Measurements from ENCODE around the gene C4orf54. TPM values are rescaled to one million over a fixed set of nuclear protein-coding genes. Genes with fewer than 3 reads are reported as not detected.

The C4orf54 gene
- total RNA-seq, 2 donors from 2014 or later, result 0.08 TPM; not detected in 1

GRCh38 chr4:99653916-99654315 is 3.7 kb downstream of the C4orf54 start:
- ATAC-seq, result no peak
- DNase-seq, result no peak
- intact Hi-C loops (cut with DNase I, micrococcal nuclease), result no loop called here

- ATAC-seq (no peak), DNase-seq (no peak)
- intact Hi-C loops (cut with DNase I, micrococcal nuclease), result no loop called here
Observed at GRCh38 chr4:99652596-99653436, 4.8 kb downstream of the C4orf54 start.

GRCh38 chr4:99651811-99652485 is 5.7 kb downstream of the C4orf54 start:
- ATAC-seq (no peak), DNase-seq (no peak)
- intact Hi-C loops (cut with DNase I, micrococcal nuclease), result no loop called here

GRCh38 chr4:99651016-99651769 is 6.4 kb downstream of the C4orf54 start:
- DNase-seq, result no peak
- intact Hi-C loops (cut with DNase I, micrococcal nuclease), result no loop called here
- ATAC-seq, result no peak

GRCh38 chr4:99649778-99650177 is 7.8 kb downstream of the C4orf54 start:
- no peak for DNase-seq
- intact Hi-C loops (cut with DNase I, micrococcal nuclease), result no loop called here
- no peak for ATAC-seq

- intact Hi-C loops (cut with DNase I, micrococcal nuclease), result no loop called here
- ATAC-seq (no peak), DNase-seq (no peak)
Observed at GRCh38 chr4:99649208-99649607, 8.4 kb downstream of the C4orf54 start.

- ATAC-seq (no peak), DNase-seq (no peak)
- intact Hi-C loops (cut with DNase I, micrococcal nuclease), result no loop called here
Observed at GRCh38 chr4:99648321-99648720, 9.3 kb downstream of the C4orf54 start.

GRCh38 chr4:99647071-99647470 is 10.6 kb downstream of the C4orf54 start:
- ATAC-seq, result no peak

GRCh38 chr4:99645638-99646037 is 12.0 kb downstream of the C4orf54 start:
- no peak for ATAC-seq
- intact Hi-C loops (cut with DNase I, micrococcal nuclease), result no loop called here
- no peak for DNase-seq

More at GRCh38 chr4:99647071-99647470, 10.6 kb downstream of the C4orf54 start:
- intact Hi-C loops (cut with DNase I, micrococcal nuclease), result no loop called here
- DNase-seq, result no peak

- intact Hi-C loops (cut with DNase I, micrococcal nuclease), result no loop called here
- ATAC-seq (no peak), DNase-seq (no peak)
Observed at GRCh38 chr4:99645036-99645435, 12.6 kb downstream of the C4orf54 start.

- no peak for DNase-seq
- intact Hi-C loops (cut with DNase I, micrococcal nuclease), result no loop called here
- no peak for ATAC-seq
Observed at GRCh38 chr4:99644453-99644852, 13.2 kb downstream of the C4orf54 start.

- ATAC-seq (no peak), DNase-seq (no peak)
- intact Hi-C loops (cut with DNase I, micrococcal nuclease), result no loop called here
Observed at GRCh38 chr4:99642725-99643489, 14.7 kb downstream of the C4orf54 start.

GRCh38 chr4:99640676-99641075 is 17.0 kb downstream of the C4orf54 start:
- intact Hi-C loops (cut with DNase I, micrococcal nuclease), result no loop called here
- DNase-seq, result no peak
- no peak for ATAC-seq

- ATAC-seq, result no peak
- intact Hi-C loops (cut with DNase I, micrococcal nuclease), result no loop called here
- DNase-seq, result no peak
Observed at GRCh38 chr4:99637174-99637573, 20.5 kb downstream of the C4orf54 start.

GRCh38 chr4:99636422-99636821 is 21.2 kb downstream of the C4orf54 start:
- no peak for DNase-seq
- intact Hi-C loops (cut with DNase I, micrococcal nuclease), result no loop called here

GRCh38 chr4:99635601-99636000 is 22.0 kb downstream of the C4orf54 start:
- no peak for DNase-seq
- no peak for ATAC-seq
- intact Hi-C loops (cut with DNase I, micrococcal nuclease), result no loop called here

More at GRCh38 chr4:99636422-99636821, 21.2 kb downstream of the C4orf54 start:
- ATAC-seq, result no peak

- DNase-seq, result no peak
- ATAC-seq, result no peak
- intact Hi-C loops (cut with DNase I, micrococcal nuclease), result no loop called here
Observed at GRCh38 chr4:99634742-99635360, 22.8 kb downstream of the C4orf54 start.

- DNase-seq (no peak), ATAC-seq (no peak)
- intact Hi-C loops (cut with DNase I, micrococcal nuclease), result no loop called here
Observed at GRCh38 chr4:99633772-99634171, 23.9 kb downstream of the C4orf54 start.
